Nephron progenitor cell (in vitro differentiated cells): ENCODE results near the gene GALR1.
"Not testable (repeated sequence)": the region's sequence is repeated elsewhere in the genome, so short reads cannot be mapped to it uniquely, and the experiment has no call there.

Experiments used
- DNase-seq: peaks from one replicate; pipeline ENCODE4 v3.0.0; 2021
- H3K27ac Mint-ChIP-seq: 2 replicates; pipeline ENCODE4 v1.8.0; 2021; ENCODE audit warnings: mild to moderate bottlenecking, moderate library complexity, mixed read lengths
- H3K27me3 Mint-ChIP-seq: 2 replicates; pipeline ENCODE4 v1.8.0; 2021; ENCODE audit warnings: mild to moderate bottlenecking, low read depth, mixed read lengths; ENCODE audit not compliant: poor library complexity
- H3K36me3 Mint-ChIP-seq: 2 replicates; pipeline ENCODE4 v1.8.0; 2021; ENCODE audit warnings: low read depth, mixed read lengths
- H3K4me1 Mint-ChIP-seq: 2 replicates; pipeline ENCODE4 v1.8.0; 2021; ENCODE audit warnings: mixed read lengths
- H3K4me3 Mint-ChIP-seq: 2 replicates; pipeline ENCODE4 v1.8.0; 2021; ENCODE audit warnings: mild to moderate bottlenecking, moderate library complexity, mixed read lengths
- H3K9me3 Mint-ChIP-seq: 2 replicates; pipeline ENCODE4 v1.8.0; 2021; ENCODE audit warnings: mild to moderate bottlenecking, moderate library complexity, mixed read lengths
- TF ChIP-seq, protein P1 (sequence below): fragments of 200-600 bp; sonication (generic); IDR thresholded peaks from 2 replicates; pipeline ENCODE4 v1.5.0; 2021; ENCODE audit warnings: antibody characterized with exemption

The GALR1 gene

GRCh38 chr18:77267969-77268368, 18.3 kb downstream of the GALR1 start:
- DNase-seq: no peak
- TF ChIP-seq, protein P1, sequence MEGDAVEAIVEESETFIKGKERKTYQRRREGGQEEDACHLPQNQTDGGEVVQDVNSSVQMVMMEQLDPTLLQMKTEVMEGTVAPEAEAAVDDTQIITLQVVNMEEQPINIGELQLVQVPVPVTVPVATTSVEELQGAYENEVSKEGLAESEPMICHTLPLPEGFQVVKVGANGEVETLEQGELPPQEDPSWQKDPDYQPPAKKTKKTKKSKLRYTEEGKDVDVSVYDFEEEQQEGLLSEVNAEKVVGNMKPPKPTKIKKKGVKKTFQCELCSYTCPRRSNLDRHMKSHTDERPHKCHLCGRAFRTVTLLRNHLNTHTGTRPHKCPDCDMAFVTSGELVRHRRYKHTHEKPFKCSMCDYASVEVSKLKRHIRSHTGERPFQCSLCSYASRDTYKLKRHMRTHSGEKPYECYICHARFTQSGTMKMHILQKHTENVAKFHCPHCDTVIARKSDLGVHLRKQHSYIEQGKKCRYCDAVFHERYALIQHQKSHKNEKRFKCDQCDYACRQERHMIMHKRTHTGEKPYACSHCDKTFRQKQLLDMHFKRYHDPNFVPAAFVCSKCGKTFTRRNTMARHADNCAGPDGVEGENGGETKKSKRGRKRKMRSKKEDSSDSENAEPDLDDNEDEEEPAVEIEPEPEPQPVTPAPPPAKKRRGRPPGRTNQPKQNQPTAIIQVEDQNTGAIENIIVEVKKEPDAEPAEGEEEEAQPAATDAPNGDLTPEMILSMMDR: no peak
- Mint-ChIP-seq H3K4me3 (no peak overlapping the region), H3K4me1 (no peaks in the 10 kb centered on the region), H3K27me3 (peaks cover 9% of the 10 kb centered on the region), H3K36me3 (no peaks in the 10 kb centered on the region), H3K9me3 (peaks cover 7% of the 10 kb centered on the region), H3K27ac (no peak overlapping the region)

DNA sequence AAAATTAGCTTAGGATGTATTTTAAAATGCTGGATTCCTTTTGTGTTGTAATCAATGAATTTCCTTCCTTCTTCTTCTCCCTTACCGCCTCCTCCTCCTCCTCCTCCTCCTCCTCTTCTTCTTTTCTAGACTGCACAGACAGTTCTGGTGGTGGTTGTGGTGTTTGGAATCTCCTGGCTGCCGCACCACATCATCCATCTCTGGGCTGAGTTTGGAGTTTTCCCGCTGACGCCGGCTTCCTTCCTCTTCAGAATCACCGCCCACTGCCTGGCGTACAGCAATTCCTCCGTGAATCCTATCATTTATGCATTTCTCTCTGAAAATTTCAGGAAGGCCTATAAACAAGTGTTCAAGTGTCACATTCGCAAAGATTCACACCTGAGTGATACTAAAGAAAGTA, 18.8 kb downstream of the GALR1 start:
- TF ChIP-seq, protein P1: no peak
- Mint-ChIP-seq H3K36me3 (no peaks in the 10 kb centered on the region), H3K9me3 (peaks cover 7% of the 10 kb centered on the region), H3K4me3 (no peak overlapping the region), H3K27ac (no peak overlapping the region), H3K4me1 (no peaks in the 10 kb centered on the region), H3K27me3 (peaks cover 9% of the 10 kb centered on the region)
- DNase-seq: no peak

DNA sequence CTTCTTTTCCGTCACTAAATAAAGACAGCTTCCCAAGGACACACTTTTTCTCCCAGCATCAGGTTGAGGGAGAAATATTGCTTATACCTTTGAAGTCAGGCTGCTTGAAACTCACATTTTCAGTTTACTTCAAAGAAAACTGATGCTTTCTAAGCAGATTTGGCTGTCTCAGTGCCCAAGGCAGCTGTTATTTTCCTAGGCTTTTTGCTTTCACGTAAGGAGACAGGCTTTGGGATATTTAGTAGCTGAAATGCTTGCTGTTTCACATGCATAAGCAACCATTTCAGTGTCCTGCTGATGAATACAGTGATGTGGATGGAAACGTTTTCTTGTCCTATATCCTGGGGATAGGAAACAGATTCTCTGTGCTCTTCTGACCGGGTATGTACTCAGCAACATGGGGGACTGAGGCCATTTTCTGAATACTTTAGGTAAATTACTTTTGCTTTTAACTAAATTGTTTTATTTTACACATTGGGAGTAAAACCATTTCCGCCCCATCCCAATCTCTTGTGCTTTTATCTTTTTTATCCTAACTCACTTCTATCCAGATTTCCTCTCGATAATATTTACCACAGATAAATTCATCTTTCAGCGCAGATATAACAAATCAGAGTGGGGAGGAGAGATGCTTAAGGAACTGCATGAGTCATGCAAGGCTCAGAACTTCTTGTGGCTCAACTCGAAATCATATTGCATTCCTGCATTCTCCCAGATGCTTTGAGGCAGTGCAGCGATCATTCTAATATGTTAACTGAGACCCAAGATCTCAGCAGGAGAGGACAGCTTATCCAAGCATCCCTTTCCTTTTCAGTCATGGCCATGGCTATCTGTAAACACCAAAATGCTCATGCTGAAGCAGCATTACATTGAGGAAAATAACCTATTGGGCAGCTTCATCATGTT, 22.2 kb downstream of the GALR1 start:
- TF ChIP-seq, protein P1: no peak
- H3K4me3 Mint-ChIP-seq: no peak overlapping the region
- H3K9me3 Mint-ChIP-seq: peaks cover 8% of the 10 kb centered on the region
- H3K27ac Mint-ChIP-seq: no peak overlapping the region
- peaks cover 9% of the 10 kb centered on the region for H3K27me3 Mint-ChIP-seq
- no peak for DNase-seq
- H3K36me3 Mint-ChIP-seq: no peaks in the 10 kb centered on the region
- H3K4me1 Mint-ChIP-seq: no peaks in the 10 kb centered on the region

DNA sequence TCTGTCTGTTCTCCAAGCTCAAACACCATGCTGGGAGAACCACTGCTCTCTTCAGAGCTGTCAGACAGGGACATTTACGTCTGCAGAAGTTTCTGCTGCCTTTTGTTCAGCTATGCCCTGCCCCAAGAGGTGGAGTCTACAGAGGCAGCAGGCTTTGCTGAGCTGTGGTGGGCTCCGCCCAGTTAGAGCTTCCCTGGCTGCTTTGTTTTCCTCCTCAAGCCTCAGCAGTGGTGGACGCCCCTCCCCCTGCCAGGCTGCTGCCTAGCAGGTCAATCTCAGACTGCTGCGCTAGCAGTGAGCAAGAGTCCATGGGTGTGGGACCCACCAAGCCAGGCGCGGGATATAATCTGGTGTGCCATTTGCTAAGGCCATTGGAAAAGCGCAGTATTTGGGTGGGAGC, 41.2 kb downstream of the GALR1 start:
- peaks cover 36% of the 10 kb centered on the region for H3K9me3 Mint-ChIP-seq
- not testable (repeated sequence) for H3K4me3 Mint-ChIP-seq, H3K36me3 Mint-ChIP-seq, H3K27ac Mint-ChIP-seq, DNase-seq, H3K4me1 Mint-ChIP-seq, H3K27me3 Mint-ChIP-seq

- H3K4me1 Mint-ChIP-seq: peaks cover 10% of the 10 kb centered on the region
- no peak overlapping the region for H3K4me3 Mint-ChIP-seq
- H3K27ac Mint-ChIP-seq: no peak overlapping the region
- H3K36me3 Mint-ChIP-seq: no peaks in the 10 kb centered on the region
- H3K9me3 Mint-ChIP-seq: no peaks in the 10 kb centered on the region
- H3K27me3 Mint-ChIP-seq: peaks cover 4% of the 10 kb centered on the region
- TF ChIP-seq, protein P1: no peak
- no peak for DNase-seq
Observed at GRCh38 chr18:77298172-77298571, 48.5 kb downstream of the GALR1 start.

GRCh38 chr18:77299706-77300105, 50.1 kb downstream of the GALR1 start:
- TF ChIP-seq, protein P1: no peak
- Mint-ChIP-seq H3K4me3 (no peak overlapping the region), H3K27me3 (peaks cover 4% of the 10 kb centered on the region), H3K9me3 (no peaks in the 10 kb centered on the region), H3K36me3 (no peaks in the 10 kb centered on the region), H3K4me1 (peaks cover 10% of the 10 kb centered on the region), H3K27ac (no peak overlapping the region)
- DNase-seq: no peak
